ENCODE measurements around the gene HDDC2. TPM values are rescaled to one million over a fixed set of nuclear protein-coding genes. Genes with fewer than 3 reads are reported as not detected.

Gene HDDC2
- total and polyA plus RNA-seq, 2 of the 8 experiments (the other 6 are each of a cell fraction or from before 2014, with no cell fraction given): 89.3 to 129 TPM

GRCh38 chr6:125299257-125299656 lies 2.5 kb downstream of the HDDC2 start:
- no peak overlapping the region for H4K5ac ChIP-seq (ENCODE audit: insufficient read length, low read depth, low read length)
- POLR2A ChIA-PET (ENCODE audit: partially characterized antibody): no interaction called here
- no peak overlapping the region for H4K8ac ChIP-seq (ENCODE audit: extremely low read depth, insufficient read depth, low read length)

More at GRCh38 chr6:125299257-125299656, 2.5 kb downstream of the HDDC2 start:
- DNase-seq (ENCODE audit: low read depth in 1 of 2, low spot score in 2 of 2) (no peak), FAIRE-seq (no peak)
- H2BK5ac ChIP-seq (ENCODE audit: low read depth, low read length): no peak overlapping the region
- H3K36me3 ChIP-seq (ENCODE audit: control insufficient read depth in 2 of 4, insufficient read depth in 4 of 4, low read length in 3 of 4): peaks cover 11 to 45% (median 30%) of the 10 kb centered on the region in 4 experiments
- H4K20me1 ChIP-seq (replicated peaks in 1 of 2; ENCODE audit: control insufficient read depth in 1 of 2, insufficient read depth in 2 of 2, low read length in 2 of 2): no peaks in the 10 kb centered on the region
- no peak overlapping the region for H3K18ac ChIP-seq (ENCODE audit: extremely low read depth, low read length)
- H2AFZ ChIP-seq (ENCODE audit: low read length): no peak overlapping the region
- H3K79me1 ChIP-seq (ENCODE audit: low read depth, low read length): peaks cover 3% of the 10 kb centered on the region; the same call in 1 of the 2 replicates
- H3K14ac ChIP-seq (ENCODE audit: insufficient read length): no peak overlapping the region
- no peak overlapping the region for H4K91ac ChIP-seq (replicated peaks; ENCODE audit: insufficient read length, low read length)
- no peaks in the 10 kb centered on the region; the same call in 1 of the 2 replicates for H3K23me2 ChIP-seq (ENCODE audit: low read depth, low read length)
- H3K27me3 ChIP-seq (replicated peaks in 1 of 4; ENCODE audit: control insufficient read depth in 3 of 4, extremely low read depth in 1 of 4, insufficient read depth in 3 of 4, low read length in 3 of 4): no peaks in the 10 kb centered on the region
- no peak overlapping the region for H2BK12ac ChIP-seq (ENCODE audit: low read depth, low read length)
- no peak overlapping the region for H3K23ac ChIP-seq (ENCODE audit: insufficient read length)
- no peak overlapping the region for H2BK15ac ChIP-seq (ENCODE audit: low read length)
- H2AK5ac ChIP-seq (ENCODE audit: low read depth, low read length): no peak overlapping the region
- no peak overlapping the region for H3K56ac ChIP-seq (replicated peaks; ENCODE audit: insufficient read length, low read depth, low read length)
- H3K9ac ChIP-seq (replicated peaks in 1 of 4; ENCODE audit: extremely low read depth in 1 of 4, low read depth in 3 of 4, low read length in 3 of 4): no peak overlapping the region
- H2BK120ac ChIP-seq (replicated peaks; ENCODE audit: low read depth, low read length): no peak overlapping the region
- H3K4me3 ChIP-seq (ENCODE audit: extremely low read depth in 1 of 4, insufficient read depth in 2 of 4, low read depth in 3 of 4, low read length in 4 of 4): no peak overlapping the region
- no peaks in the 10 kb centered on the region for H3K9me3 ChIP-seq (ENCODE audit: insufficient read depth in 2 of 2, low read depth in 1 of 2, low read length in 1 of 2)
- CTCF ChIA-PET (ENCODE audit: partially characterized antibody): interaction anchor here (1.4 kb wide), 2 partner anchors 109 to 419 kb away, joined by 3 to 4 read pairs; no protein-coding TSS in a partner anchor
- peaks cover 0 to 18% of the 10 kb centered on the region in 2 experiments; a peak in 2 of 4 replicates for H3K79me2 ChIP-seq (ENCODE audit: control insufficient read depth in 1 of 2, insufficient read depth in 2 of 2, low read length in 2 of 2)
- H3K4me2 ChIP-seq (ENCODE audit: insufficient read depth in 1 of 2, low read depth in 2 of 2, low read length in 2 of 2): no peak overlapping the region
- TF ChIP-seq HDAC6 (IDR thresholded peaks at IDR 0.05; ENCODE audit: low read depth, low read length): no peak
- TF ChIP-seq NANOG (IDR thresholded peaks at IDR 0.05; ENCODE audit: insufficient read depth, low read depth, low read length, poor library complexity, severe bottlenecking): no peak
- TF ChIP-seq SIX5 (IDR thresholded peaks at IDR 0.05; ENCODE audit: low read depth, low read length): no peak
- H3K4me1 ChIP-seq (replicated peaks in 1 of 4; ENCODE audit: control insufficient read depth in 3 of 4, insufficient read depth in 4 of 4, low read length in 3 of 4): no peaks in the 10 kb centered on the region; a peak in 1 of 7 replicates
- WGBS, 2 experiments (ENCODE audit: extremely low coverage in 1 of 2, insufficient coverage in 1 of 2, insufficient read length in 1 of 2, insufficient replicate concordance in 2 of 2, low coverage in 1 of 2, low lambda C conversion rate in 2 of 2, missing lambda C conversion rate in 1 of 2): 84% methylated on average over 3 of the region's 3 CpGs; no CpG with 5 or more reads in 1 of the 2 experiments
- no peak overlapping the region for H3K27ac ChIP-seq (ENCODE audit: low read depth, low read length)
- no peak overlapping the region for H2BK20ac ChIP-seq (ENCODE audit: low read length)
- no peak overlapping the region for H3K4ac ChIP-seq (replicated peaks; ENCODE audit: insufficient read length, low read depth, low read length)

Data from H1 (cell line).